ENCODE results near the gene IFNK.

GRCh38 chr9:27549196-27549755, 25.2 kb downstream of the IFNK start:
- TF ChIP-seq CTCF (IDR thresholded peaks at IDR 0.05) (no peak), POLR2A (IDR thresholded peaks at IDR 0.05) (no peak)

All from prostate gland (tissue), 2 donors.